ENCODE results near the gene TBC1D4. TPM values are rescaled to one million over a fixed set of nuclear protein-coding genes. Genes with fewer than 3 reads are reported as not detected.

Gene TBC1D4
- total and polyA plus RNA-seq, 10 of the 15 experiments (the other 5 are each of a cell fraction or from before 2014, with no cell fraction given) = 11.0 to 38.6 (median 25.5) TPM

- peaks cover 13% of the 10 kb centered on the region; the same call in 1 of the 2 replicates for H3K4me1 ChIP-seq (ENCODE audit: control insufficient read depth, insufficient read depth, low read length)
- no TSS peak for BruUV-seq (replicated peaks)
- H2AFZ ChIP-seq (ENCODE audit: control insufficient read depth, low read depth, low read length) = no peak overlapping the region
- H3K4me2 ChIP-seq (ENCODE audit: control insufficient read depth, insufficient read depth) = no peak overlapping the region
- intact Hi-C loops (cut with micrococcal nuclease; ENCODE audit: unreplicated experiment) = no loop called here
- peaks cover 16% of the 10 kb centered on the region for H3K79me2 ChIP-seq (ENCODE audit: control insufficient read depth, insufficient read depth, low read length)
- no peaks in the 10 kb centered on the region; the same call in 2 of the 3 replicates for H3K9me3 ChIP-seq (replicated peaks; ENCODE audit: control insufficient read depth, insufficient read depth, low read length)
- ChIA-PET SMC1A (ENCODE audit: uncharacterized antibody, unreplicated experiment) (interaction anchor here (0.7 to 1.2 kb wide), 4 partner anchors 8 to 113 kb away, joined by 3 to 4 read pairs (median 3); no protein-coding TSS in a partner anchor), CTCF (interaction anchor here (0.6 to 1.9 kb wide), 4 partner anchors 60 to 118 kb away, joined by 3 to 4 read pairs (median 4); partner anchors contain the start of gene TBC1D4), RAD21 (ENCODE audit: unreplicated experiment) (interaction anchor here (0.6 to 0.8 kb wide), 2 partner anchors 11 to 190 kb away, joined by 3 read pairs; no protein-coding TSS in a partner anchor), POLR2A (no interaction called here)
- DNase-seq (ENCODE audit: low read depth, low spot score) (no peak), FAIRE-seq (no peak), ATAC-seq (no peak)
- 100% methylated on average over 3 of the region's 3 CpGs for WGBS (ENCODE audit: insufficient coverage, insufficient replicate concordance, low lambda C conversion rate, missing lambda C conversion rate)
- TF ChIP-seq FOXK2 (IDR thresholded peaks at IDR 0.05) (no peak), PAX5 (IDR thresholded peaks at IDR 0.05; ENCODE audit: borderline replicate concordance, low read depth, low read length) (no peak), ZZZ3 (IDR thresholded peaks at IDR 0.05; ENCODE audit: control insufficient read depth, insufficient read length, low read depth) (no peak), ZBTB33 (IDR thresholded peaks at IDR 0.05) (no peak), TCF12 (IDR thresholded peaks at IDR 0.05; ENCODE audit: low read depth, low read length) (no peak), NFXL1 (IDR thresholded peaks at IDR 0.05; ENCODE audit: borderline replicate concordance) (no peak), HDAC6 (IDR thresholded peaks at IDR 0.05; ENCODE audit: unreplicated experiment) (no peak), BRCA1 (IDR thresholded peaks at IDR 0.05; ENCODE audit: low read depth, low read length) (no peak), TCF7 (IDR thresholded peaks at IDR 0.05; ENCODE audit: borderline replicate concordance) (no peak), E2F4 (IDR thresholded peaks at IDR 0.05; ENCODE audit: low read depth, low read length) (no peak), ZNF24 (IDR thresholded peaks at IDR 0.05) (no peak)
- no peaks in the 10 kb centered on the region for H3K27me3 ChIP-seq (replicated peaks in 1 of 2; ENCODE audit: control insufficient read depth in 2 of 2, insufficient read depth in 2 of 2, low read length in 1 of 2)
- H3K4me3 ChIP-seq = no peak overlapping the region
- in situ Hi-C loops (cut with MboI) = no loop called here
- no peak overlapping the region for H3K27ac ChIP-seq (ENCODE audit: control insufficient read depth, insufficient read depth)
- no peak overlapping the region for H3K9ac ChIP-seq (ENCODE audit: control insufficient read depth, insufficient read depth, low read length)
- H3K36me3 ChIP-seq (ENCODE audit: control insufficient read depth in 2 of 2, insufficient read depth in 2 of 2, low read length in 1 of 2) = no peaks in the 10 kb centered on the region
- no peaks in the 10 kb centered on the region for H4K20me1 ChIP-seq (ENCODE audit: control insufficient read depth, insufficient read depth)
Observed at GRCh38 chr13:75364131-75364713, 117.7 kb downstream of the TBC1D4 start.

All from GM12878 (cell line).